ENCODE measurements around the gene APOBEC3B.
"Not testable (repeated sequence)": the region's sequence is repeated elsewhere in the genome, so short reads cannot be mapped to it uniquely, and the experiment has no call there.

APOBEC3B gene

DNA sequence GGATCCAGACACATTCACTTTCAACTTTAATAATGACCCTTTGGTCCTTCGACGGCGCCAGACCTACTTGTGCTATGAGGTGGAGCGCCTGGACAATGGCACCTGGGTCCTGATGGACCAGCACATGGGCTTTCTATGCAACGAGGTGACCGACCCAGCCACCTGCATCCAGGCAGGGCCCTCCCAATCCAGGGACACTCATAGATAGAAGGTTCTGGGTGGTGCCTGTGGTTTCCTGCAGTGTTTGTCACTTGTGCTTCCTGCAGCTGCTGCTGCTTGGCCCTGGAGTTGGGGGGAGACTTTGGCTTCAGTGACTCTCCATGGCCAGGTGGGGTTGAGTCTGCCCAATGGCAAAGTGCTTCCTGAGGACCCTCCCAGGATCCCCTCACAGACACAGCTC is 7.3 kb downstream of the APOBEC3B start:
- FAIRE-seq (no peak), DNase-seq (ENCODE audit: insufficient read length, low spot score) (no peak)
- TF ChIP-seq, protein P1, sequence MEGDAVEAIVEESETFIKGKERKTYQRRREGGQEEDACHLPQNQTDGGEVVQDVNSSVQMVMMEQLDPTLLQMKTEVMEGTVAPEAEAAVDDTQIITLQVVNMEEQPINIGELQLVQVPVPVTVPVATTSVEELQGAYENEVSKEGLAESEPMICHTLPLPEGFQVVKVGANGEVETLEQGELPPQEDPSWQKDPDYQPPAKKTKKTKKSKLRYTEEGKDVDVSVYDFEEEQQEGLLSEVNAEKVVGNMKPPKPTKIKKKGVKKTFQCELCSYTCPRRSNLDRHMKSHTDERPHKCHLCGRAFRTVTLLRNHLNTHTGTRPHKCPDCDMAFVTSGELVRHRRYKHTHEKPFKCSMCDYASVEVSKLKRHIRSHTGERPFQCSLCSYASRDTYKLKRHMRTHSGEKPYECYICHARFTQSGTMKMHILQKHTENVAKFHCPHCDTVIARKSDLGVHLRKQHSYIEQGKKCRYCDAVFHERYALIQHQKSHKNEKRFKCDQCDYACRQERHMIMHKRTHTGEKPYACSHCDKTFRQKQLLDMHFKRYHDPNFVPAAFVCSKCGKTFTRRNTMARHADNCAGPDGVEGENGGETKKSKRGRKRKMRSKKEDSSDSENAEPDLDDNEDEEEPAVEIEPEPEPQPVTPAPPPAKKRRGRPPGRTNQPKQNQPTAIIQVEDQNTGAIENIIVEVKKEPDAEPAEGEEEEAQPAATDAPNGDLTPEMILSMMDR (IDR thresholded peaks at IDR 0.05; ENCODE audit: insufficient read depth, missing control alignments), result no peak

DNA sequence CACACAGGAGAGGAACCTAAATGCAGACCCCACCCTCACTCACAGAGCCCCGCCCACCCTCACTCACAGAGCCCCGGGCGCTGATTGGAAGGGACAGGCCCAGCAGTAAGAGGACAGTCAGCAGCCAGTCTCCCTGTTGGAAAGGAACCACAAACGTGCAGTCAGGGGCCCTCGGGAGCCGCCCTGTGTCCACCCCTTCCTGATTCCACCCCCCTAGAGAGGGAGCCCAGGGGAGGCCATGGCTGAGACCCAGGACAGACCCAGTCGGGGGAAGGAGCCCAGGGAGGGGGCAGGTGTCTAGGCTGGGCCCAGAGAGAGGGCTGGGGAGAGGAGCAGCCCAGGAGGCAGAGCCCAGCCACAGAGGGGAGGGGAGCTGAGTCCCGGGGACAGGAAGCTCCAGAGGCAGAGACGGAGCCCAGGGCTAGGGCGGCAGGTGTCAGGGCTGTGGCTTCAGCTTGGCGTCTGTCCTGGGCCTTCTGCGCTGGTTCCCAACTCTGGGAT is 10.8 kb downstream of the APOBEC3B start:
- not testable (repeated sequence) for DNase-seq (ENCODE audit: insufficient read length, low spot score); FAIRE-seq

DNA sequence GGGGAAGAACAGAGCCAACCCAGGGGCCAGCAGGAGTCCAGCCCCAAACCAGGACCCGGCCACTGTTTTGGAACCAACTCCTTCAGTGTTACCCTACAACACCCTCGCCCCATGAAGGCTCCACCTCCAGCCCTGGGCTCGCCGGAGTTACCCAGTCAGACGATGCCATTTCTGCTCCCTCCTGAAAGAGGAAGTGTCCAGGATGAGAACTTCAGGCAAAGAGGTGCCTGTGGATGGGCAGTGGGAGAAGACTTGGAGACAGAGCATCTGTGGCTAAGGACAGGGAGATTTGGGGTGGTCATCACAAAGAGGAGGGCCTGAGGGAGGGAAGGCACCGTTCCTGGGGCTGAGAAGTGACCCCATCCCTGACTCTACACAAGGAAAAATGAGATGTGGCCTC is 14.0 kb downstream of the APOBEC3B start:
- no peak for DNase-seq (ENCODE audit: insufficient read length, low spot score)
- TF ChIP-seq, protein P1 (IDR thresholded peaks at IDR 0.05; ENCODE audit: insufficient read depth, missing control alignments), result no peak
- no peak for FAIRE-seq

DNA sequence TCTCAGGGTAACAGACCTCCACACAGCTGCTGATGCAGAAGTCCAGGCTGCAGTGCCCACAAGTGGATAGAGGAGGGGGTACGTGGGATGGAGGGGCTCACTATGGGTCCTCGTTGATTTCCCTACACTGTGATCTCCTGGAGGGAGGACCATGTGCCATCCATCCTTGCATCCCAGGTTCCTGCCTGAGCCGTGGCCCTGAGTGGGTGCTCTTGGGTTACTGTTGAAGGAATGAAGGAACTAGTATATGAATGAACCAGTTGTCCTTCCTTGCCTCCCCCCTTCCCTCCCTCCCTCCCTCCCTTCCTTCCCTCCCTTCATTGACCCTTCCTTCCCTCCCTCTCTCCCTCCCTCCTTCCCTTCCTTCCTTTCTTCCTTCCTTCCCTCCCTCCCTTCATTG is 15.4 kb downstream of the APOBEC3B start:
- FAIRE-seq (no peak), DNase-seq (ENCODE audit: insufficient read length, low spot score) (no peak)
- TF ChIP-seq, protein P1 (IDR thresholded peaks at IDR 0.05; ENCODE audit: insufficient read depth, missing control alignments), result no peak

DNA sequence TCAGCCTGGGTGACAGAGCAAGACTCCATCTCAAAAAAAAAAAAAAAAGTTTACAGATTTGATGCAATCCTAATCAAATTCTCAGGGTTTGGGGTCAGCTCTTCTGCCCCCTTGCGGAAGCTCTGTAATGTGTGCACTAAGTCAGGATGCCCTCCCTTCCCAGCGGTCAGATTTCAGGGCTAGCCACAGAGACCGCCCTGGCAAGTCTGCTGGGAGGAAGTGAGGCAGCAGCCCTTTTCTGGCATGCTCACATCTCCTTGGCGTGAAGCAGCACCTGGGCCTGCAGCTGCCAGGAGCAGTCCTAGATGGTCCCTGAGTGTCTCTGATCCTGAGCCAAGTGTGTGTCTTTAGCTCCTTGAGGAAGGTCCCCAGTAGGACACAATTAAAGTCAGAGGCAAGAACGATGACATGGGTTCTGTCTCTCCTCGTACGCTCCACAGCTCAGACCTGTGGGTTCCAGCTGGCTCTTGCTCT is 21.1 kb downstream of the APOBEC3B start:
- peak; percentile 39 for DNase-seq (ENCODE audit: insufficient read length, low spot score)
- FAIRE-seq, result no peak
- TF ChIP-seq, protein P1 (IDR thresholded peaks at IDR 0.05; ENCODE audit: insufficient read depth, missing control alignments), result peak; percentile 63

DNA sequence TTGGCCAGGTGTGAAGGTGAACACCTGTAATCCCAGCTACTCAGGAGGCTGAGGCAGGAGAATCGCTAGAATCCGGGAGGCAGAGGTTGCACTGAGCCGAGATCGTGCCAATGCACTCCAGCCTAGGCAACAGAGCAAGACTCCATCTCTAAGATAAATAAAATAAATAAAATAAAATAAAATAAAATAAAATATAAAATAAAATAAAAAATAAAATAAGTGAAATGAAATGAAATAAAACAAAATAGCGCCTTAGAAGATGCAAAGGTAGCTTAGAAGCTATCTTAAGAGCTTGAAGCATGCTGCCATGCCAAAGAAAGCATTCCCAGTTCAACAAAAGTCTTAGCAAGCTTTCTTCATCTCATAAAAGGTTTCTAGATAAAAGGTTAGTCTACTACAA is 25.0 kb downstream of the APOBEC3B start:
- FAIRE-seq (no peak), DNase-seq (ENCODE audit: insufficient read length, low spot score) (no peak)
- TF ChIP-seq, protein P1 (IDR thresholded peaks at IDR 0.05; ENCODE audit: insufficient read depth, missing control alignments), result no peak

DNA sequence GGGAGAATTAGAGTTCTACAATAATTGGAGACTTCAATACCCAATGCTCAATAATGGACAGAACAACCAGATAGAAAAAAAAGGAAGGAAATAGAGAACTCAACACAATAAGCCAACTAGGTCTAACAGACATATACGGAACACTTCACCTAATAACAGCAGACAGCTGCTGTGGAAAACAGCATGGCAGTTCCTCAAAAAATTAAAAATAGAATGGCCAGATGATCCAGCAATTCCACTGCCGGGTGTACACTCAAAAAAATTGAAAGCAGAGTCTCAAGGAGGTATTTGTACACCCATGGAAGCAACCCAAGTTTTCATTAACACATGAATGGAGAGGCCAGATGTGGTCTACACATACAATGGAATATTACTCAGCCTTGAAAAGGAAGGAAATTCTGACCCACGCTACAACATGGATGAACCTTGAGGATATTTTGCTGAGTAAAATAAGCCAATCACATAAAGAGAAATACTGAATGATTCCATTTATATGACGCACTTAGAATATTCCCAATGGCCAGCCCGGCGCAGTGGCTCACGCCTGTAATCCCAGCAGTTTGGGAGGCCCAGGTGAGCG is 26.2 kb downstream of the APOBEC3B start:
- DNase-seq (ENCODE audit: insufficient read length, low spot score); FAIRE-seq: not testable (repeated sequence)

DNA sequence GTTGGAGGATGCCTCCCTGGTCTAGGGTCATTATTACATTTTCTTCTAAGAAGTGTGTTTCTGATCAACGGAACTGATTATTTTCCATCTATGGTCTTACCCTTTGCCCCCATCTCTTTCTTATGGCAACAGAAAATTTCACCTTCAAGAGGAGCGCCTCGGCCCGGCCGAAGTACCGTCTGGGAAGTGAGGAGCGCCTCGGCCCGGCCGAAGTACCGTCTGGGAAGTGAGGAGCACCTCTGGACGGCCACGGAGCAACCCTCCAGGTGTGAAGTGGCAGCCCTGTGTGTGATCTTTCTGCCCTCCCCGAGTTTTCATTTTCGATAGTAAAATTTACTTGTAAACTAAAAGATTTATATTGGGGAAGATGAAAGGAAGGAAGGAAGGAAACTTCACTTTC is 28.8 kb downstream of the APOBEC3B start:
- TF ChIP-seq, protein P1 (IDR thresholded peaks at IDR 0.05; ENCODE audit: insufficient read depth, missing control alignments), result no peak
- no peak for FAIRE-seq
- DNase-seq (ENCODE audit: insufficient read length, low spot score), result no peak

Measured in D721Med (cell line).